Memory B cell (primary cell): ENCODE data around the gene NOB1.
"Not testable (repeated sequence)": the region's sequence is repeated elsewhere in the genome, so short reads cannot be mapped to it uniquely, and the experiment has no call there.

Experiments
- ATAC-seq: fragments of 150-1000 bp; cut with Tn5 transposase; 2 replicates; pipeline ENCODE4 v1.10.0; 2021; ENCODE audit warnings: low read depth, mild to moderate bottlenecking, moderate library complexity
- DNase-seq, 2 donors: peaks; one replicate each; pipeline ENCODE4 v3.0.0; 2022; ENCODE audit warnings: low spot score in 2 of 2
- H3K27ac Mint-ChIP-seq: one replicate; pipeline ENCODE4 v1.8.0; 2022; ENCODE audit warnings: mild to moderate bottlenecking, moderate library complexity, mixed read lengths
- H3K27me3 Mint-ChIP-seq: one replicate; pipeline ENCODE4 v1.8.0; 2022; ENCODE audit warnings: mixed read lengths
- H3K36me3 Mint-ChIP-seq: one replicate; pipeline ENCODE4 v1.8.0; 2022; ENCODE audit warnings: mild to moderate bottlenecking, mixed read lengths
- H3K4me1 Mint-ChIP-seq: one replicate; pipeline ENCODE4 v1.8.0; 2022; ENCODE audit warnings: mixed read lengths
- H3K4me3 Mint-ChIP-seq: one replicate; pipeline ENCODE4 v1.8.0; 2022; ENCODE audit warnings: mild to moderate bottlenecking, moderate library complexity, mixed read lengths
- H3K9me3 Mint-ChIP-seq: one replicate; pipeline ENCODE4 v1.8.0; 2022; ENCODE audit warnings: mixed read lengths

NOB1 gene

DNA sequence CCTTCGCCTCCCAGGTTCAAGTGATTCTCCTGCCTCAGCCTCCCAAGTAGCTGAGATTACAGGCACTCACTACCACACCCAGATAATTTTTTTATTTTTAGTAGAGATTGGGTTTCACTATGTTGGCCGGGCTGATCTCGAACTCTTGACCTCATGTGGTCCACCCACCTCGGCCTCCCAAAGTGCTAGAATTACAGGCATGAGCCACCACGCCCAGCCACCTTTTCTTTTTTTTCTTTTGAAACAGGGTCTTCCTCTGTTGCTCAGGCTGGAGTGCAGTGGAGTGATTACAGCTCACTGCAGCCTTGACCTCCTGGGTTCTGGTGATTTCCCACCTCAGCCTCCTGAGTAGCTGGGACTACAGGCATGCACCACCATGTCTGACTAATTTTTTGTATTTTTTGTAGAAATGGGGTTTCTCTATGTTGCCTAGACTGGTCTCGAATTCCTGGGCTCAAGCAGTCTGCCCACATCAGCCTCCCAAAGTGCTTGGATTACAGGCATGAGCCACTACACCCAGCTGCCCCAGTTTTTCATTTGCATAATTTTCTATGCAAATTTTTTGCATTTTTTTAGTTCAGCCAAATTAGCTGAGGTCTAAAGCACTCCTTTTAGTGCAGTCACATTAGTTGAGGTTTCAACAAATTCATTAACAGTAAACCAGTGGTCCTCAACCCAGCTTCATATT, 18.7 kb upstream of the NOB1 start:
- H3K27ac Mint-ChIP-seq, result peak overlapping the region; percentile 86
- H3K27me3 Mint-ChIP-seq, result no peaks in the 10 kb centered on the region
- peaks cover 6% of the 10 kb centered on the region for H3K9me3 Mint-ChIP-seq
- H3K4me1 Mint-ChIP-seq, result peaks cover 28% of the 10 kb centered on the region
- no peak for DNase-seq
- H3K36me3 Mint-ChIP-seq, result peaks cover 22% of the 10 kb centered on the region
- H3K4me3 Mint-ChIP-seq, result peak overlapping the region; percentile 69
- ATAC-seq, result peak; percentile 68

DNA sequence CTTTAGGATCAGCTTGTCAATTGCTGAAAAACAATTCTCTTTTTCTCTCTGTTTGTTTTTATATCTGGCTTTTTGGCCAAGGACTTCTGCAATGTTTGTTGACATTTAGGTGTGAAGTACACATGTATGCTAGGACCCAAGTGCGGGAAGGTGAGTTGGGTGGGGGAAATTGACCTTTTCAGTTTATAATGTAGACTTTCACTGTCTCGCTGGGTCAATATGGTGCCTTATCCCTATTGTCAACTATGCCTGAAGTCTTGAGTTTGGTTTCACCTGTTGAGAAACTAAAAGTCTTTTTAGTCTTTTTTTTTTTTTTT, 16.9 kb upstream of the NOB1 start:
- peaks cover 6% of the 10 kb centered on the region for H3K9me3 Mint-ChIP-seq

DNA sequence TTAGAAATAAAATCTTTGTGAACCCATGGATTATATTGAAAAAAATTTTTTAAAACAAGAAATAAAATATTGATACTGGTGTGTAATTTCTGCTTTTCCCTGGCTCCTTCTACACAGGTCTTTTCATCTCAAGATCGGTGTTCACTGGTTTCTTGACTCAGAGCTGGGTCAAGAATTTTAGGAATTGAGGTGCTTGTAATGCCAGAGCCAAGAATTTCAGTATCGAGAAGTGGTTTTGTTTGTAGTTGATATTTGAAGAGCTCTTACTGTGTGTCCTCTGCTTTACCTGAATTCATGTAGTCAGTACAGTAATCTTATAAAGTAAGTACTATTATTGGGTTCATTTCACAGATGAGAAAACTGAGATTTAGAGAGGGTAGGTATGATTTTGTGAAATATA, 14.7 kb upstream of the NOB1 start:
- Mint-ChIP-seq H3K4me3 (no peak overlapping the region), H3K9me3 (no peaks in the 10 kb centered on the region), H3K36me3 (peaks cover 13% of the 10 kb centered on the region), H3K27me3 (no peaks in the 10 kb centered on the region), H3K4me1 (peaks cover 39% of the 10 kb centered on the region), H3K27ac (no peak overlapping the region)
- ATAC-seq (no peak), DNase-seq (no peak)

More for the DNA sequence above, 16.9 kb upstream of the NOB1 start:
- H3K4me3 Mint-ChIP-seq, result no peak overlapping the region
- peaks cover 34% of the 10 kb centered on the region for H3K4me1 Mint-ChIP-seq
- peaks cover 20% of the 10 kb centered on the region for H3K36me3 Mint-ChIP-seq
- DNase-seq (no peak), ATAC-seq (no peak)
- no peaks in the 10 kb centered on the region for H3K27me3 Mint-ChIP-seq
- H3K27ac Mint-ChIP-seq, result peak overlapping the region; percentile 11

DNA sequence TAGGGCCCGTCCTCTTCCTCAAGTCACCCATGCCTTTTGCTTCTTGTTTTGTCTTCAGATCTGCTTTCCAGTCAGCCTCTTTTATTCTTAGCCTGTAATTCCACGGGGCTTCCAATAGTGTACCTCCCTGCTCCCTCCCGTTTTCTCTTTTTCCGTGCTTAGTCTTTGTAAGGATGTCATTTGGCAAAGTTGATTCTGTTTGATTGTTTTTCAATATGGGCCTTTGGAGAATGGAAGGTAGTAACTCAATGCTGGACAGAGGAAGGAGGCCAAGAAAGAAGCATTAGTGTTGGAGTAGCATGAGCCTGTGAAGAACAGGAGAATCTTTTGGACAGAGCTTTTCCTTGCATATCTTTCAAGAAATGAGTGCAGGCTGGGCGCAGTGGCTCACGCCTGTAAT, 13.9 kb upstream of the NOB1 start:
- Mint-ChIP-seq H3K36me3 (peaks cover 9% of the 10 kb centered on the region), H3K4me1 (peaks cover 35% of the 10 kb centered on the region), H3K4me3 (no peak overlapping the region), H3K27me3 (no peaks in the 10 kb centered on the region), H3K27ac (no peak overlapping the region), H3K9me3 (no peaks in the 10 kb centered on the region)
- DNase-seq (no peak), ATAC-seq (no peak)

DNA sequence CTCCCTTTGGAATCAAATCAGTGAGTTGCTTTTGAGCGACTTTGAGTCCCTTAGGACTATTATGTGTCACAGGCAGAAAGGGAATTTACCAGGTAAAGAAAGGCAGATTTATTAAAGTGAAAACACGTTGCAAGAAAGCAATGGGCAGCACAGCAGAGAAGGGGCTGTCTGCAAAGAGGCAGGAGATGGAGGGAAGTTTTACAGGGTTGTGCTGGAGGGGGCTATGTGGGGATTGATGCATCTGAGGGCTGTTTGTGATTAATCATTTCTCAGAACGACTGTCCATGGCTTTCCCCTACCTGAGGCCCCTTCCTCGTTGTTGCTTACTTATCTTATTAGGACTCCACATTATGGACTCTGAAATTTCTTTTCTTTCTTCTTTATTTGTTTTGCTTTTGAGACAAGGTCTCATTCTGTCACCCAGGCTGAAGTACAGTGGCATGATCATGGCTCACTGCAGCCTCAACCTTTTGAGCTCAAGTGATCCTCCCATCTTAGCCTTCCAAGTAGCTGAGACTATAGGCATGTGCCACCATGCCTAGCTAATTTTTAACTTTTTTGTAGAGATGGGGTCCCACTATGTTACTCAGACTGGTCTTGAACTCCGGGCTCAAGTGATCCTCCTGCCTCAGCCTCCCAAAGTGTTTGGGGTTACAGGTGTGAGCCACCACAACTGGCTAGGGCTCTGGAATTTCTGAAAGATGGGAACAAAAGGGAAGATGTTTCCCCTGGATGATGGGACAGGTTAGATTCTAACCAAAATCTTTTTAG, 12.9 kb upstream of the NOB1 start:
- DNase-seq, result no peak

DNA sequence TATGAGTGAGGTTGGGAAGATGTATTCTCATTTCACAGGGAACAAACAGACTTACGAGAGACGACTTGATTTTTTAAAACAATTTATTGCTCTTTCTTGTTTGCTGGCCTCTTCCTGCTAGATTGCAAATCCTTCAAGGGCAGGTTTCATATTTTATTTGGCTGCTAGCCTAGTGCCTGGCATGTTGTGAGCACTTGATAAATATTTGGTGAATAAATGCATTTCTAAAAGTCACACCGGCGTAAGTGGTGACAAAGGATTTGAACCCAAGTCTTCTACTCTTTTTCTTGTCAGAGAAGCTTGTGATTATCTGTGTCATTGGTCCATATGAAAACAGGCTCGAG, 8.8 kb upstream of the NOB1 start:
- Mint-ChIP-seq H3K36me3 (peaks cover 9% of the 10 kb centered on the region), H3K4me1 (peaks cover 24% of the 10 kb centered on the region), H3K27ac (peak overlapping the region; percentile 98), H3K4me3 (peak overlapping the region; percentile 88), H3K27me3 (no peaks in the 10 kb centered on the region), H3K9me3 (no peaks in the 10 kb centered on the region)
- ATAC-seq (no peak), DNase-seq (no peak)

More for the DNA sequence above, 12.9 kb upstream of the NOB1 start:
- peaks cover 9% of the 10 kb centered on the region for H3K36me3 Mint-ChIP-seq
- no peak for ATAC-seq
- H3K4me1 Mint-ChIP-seq, result peaks cover 35% of the 10 kb centered on the region
- H3K27ac Mint-ChIP-seq, result peak overlapping the region; percentile 38
- no peak overlapping the region for H3K4me3 Mint-ChIP-seq
- no peaks in the 10 kb centered on the region for H3K27me3 Mint-ChIP-seq
- no peaks in the 10 kb centered on the region for H3K9me3 Mint-ChIP-seq

DNA sequence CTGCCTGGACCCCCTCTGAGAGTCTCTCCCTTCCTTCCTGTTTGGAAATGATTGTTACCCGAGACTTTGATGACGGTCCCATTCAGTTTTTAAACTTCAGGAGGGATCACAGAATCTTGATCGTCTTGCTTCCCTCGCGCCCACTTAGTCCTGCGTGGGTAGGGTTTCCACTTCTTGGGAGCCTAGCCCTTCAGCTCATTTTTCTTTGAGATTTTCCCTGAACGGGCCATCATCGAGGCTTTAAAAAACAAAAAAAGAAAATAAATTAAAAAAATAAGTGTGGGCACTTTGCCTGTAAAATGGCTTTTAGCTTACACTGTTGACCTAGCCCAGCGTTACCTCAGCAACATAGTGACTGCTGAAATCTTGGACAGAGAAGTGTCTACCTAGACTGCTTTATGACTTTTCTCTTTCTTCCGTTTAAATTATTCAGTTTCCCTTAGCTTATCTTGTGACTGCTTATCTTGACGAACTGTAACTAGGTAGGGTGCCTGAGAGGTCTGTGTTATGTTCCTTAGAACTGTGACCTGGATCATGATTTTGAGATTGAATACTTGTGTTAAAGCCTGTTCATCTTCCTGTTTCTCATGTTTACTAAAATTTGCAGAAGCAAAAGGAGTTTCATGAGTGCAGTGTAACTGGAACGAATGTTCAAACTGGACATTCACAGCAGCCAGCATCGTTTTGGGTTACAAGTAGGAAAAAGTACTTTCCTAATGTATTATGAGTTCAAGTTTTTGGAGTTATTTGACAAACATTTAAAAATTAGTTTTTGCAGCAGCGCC, 8.3 kb upstream of the NOB1 start:
- DNase-seq (peak in 1 of 2 donors; percentile 44), ATAC-seq (peak; percentile 69)
- H3K4me1 Mint-ChIP-seq, result peaks cover 23% of the 10 kb centered on the region
- peaks cover 9% of the 10 kb centered on the region for H3K36me3 Mint-ChIP-seq
- H3K9me3 Mint-ChIP-seq, result no peaks in the 10 kb centered on the region
- no peaks in the 10 kb centered on the region for H3K27me3 Mint-ChIP-seq
- H3K27ac Mint-ChIP-seq, result peak overlapping the region; percentile 98
- H3K4me3 Mint-ChIP-seq, result peak overlapping the region; percentile 88

DNA sequence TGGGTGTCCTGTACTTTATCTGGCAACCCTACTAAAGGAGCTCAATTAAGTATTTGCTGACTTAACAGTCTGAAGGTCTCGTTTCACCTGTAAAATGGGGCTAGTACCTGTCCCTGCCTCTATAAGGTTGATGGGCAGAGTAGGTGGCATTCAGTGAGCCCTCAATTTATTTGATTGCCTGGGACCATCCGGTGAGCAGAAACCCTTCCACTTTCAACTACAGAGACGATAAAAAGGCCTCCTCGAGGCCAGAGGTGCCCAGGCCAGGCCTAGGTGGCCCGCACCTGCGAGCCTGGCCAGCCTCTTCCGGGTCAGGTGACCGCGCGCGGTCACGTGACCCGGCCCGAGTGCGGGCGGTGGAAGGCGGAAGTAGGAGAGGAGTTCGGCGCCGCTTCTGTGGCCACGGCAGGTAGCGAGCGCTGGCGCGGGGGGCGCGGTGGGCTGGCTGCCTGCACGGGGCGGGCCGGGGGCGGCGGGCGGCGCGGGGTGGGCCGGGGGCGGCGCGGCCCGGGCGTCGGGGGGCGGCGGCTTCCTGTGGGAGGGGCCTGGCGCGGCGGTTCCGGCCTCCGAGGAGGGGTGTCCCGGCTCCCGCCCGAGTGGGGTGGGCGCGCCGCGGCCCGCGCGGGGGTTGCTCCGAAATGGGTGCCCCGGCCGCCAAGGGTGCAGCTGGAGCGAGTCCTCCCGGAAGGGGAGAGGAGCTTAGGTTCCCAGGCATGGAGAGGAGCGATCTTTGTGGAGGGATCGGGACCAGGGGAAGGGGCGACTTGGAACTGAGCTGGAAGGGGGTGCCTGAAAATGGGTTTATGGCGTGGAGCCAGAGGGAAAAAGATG, 7.5 kb upstream of the NOB1 start, which contains the start of gene WWP2:
Gene WWP2 (plus strand): TSS at position 350 of the 831 bp plus-strand sequence. CDS start 24,679 bp downstream, outside the sequence.
- peaks cover 9% of the 10 kb centered on the region for H3K36me3 Mint-ChIP-seq
- peaks cover 16% of the 10 kb centered on the region for H3K4me1 Mint-ChIP-seq
- DNase-seq (peak; percentile 69 to 75), ATAC-seq (peak; percentile 76)
- H3K27ac Mint-ChIP-seq, result peak within 1 kb of the TSS; percentile 98
- no peaks in the 10 kb centered on the region for H3K9me3 Mint-ChIP-seq
- peak within 1 kb of the TSS; percentile 88 for H3K4me3 Mint-ChIP-seq
- no peaks in the 10 kb centered on the region for H3K27me3 Mint-ChIP-seq

DNA sequence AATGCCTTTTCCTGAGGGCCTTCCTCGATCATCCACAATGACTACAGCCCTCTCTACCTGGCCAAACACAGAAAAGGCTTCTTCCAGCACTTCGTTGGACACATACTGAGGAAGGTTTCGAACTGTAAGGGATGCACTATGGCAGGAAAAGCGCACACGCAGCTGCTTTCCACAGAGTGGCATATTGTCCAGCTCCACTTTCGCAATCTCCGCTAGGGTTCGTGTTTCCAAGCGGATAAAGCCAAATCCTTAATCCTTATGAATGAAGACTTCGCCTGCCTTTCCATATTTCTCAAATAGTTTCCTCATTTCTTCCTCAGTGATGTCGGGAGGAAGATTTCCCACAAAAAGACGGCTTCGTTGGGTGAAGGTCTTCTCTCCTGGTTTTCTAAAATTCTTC, 2.6 kb upstream of the NOB1 start:
- H3K36me3 Mint-ChIP-seq, DNase-seq, H3K27me3 Mint-ChIP-seq, H3K27ac Mint-ChIP-seq, H3K4me3 Mint-ChIP-seq, H3K9me3 Mint-ChIP-seq, ATAC-seq: not testable (repeated sequence)
- peaks cover 15% of the 10 kb centered on the region for H3K4me1 Mint-ChIP-seq

DNA sequence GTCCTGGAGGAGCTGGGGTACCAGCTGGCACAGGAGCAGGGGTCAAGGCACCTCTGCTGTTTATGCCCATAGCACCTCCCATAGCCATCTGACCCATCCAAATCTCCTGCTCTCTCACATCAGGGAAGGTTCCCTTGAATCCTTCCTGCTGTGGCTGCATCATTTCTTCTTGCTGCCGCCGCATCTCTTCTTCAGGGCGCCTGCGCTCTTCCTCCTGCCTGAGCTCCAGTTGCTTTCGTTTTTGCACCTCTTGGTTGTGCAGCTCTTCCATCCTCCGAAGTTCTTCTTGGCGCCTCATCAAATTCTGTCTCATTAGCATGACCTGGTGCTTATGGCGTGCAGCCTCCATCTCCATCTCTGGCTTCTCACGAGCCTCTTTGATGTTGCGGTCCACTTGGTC, 2.0 kb upstream of the NOB1 start:
- H3K4me3 Mint-ChIP-seq, result no peak overlapping the region
- no peaks in the 10 kb centered on the region for H3K27me3 Mint-ChIP-seq
- ATAC-seq, result no peak
- peak overlapping the region; percentile 42 for H3K27ac Mint-ChIP-seq
- H3K36me3 Mint-ChIP-seq, result peaks cover 4% of the 10 kb centered on the region
- H3K4me1 Mint-ChIP-seq, result peaks cover 15% of the 10 kb centered on the region
- no peak for DNase-seq
- H3K9me3 Mint-ChIP-seq, result no peaks in the 10 kb centered on the region

DNA sequence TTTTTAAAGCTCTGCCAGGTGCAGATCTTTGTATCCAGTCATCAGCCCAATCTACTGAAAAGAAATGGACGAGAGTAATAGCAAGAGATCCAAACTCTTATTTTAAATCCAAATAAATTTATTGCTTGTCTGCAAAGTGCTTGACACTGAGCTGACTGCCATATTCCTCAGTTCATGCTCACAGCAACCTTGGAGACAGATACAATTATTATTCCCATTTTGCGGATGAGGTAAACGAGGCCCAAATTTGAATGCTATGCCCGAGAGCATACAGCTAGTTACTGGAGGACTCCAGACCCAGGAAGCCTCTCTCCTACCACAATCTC, 620 bp downstream of the NOB1 start:
- Mint-ChIP-seq H3K27me3 (no peaks in the 10 kb centered on the region), H3K4me3 (peak overlapping the region; percentile 99), H3K27ac (peak overlapping the region; percentile 96), H3K4me1 (peaks cover 15% of the 10 kb centered on the region), H3K36me3 (peaks cover 6% of the 10 kb centered on the region), H3K9me3 (no peaks in the 10 kb centered on the region)
- DNase-seq (no peak), ATAC-seq (no peak)

DNA sequence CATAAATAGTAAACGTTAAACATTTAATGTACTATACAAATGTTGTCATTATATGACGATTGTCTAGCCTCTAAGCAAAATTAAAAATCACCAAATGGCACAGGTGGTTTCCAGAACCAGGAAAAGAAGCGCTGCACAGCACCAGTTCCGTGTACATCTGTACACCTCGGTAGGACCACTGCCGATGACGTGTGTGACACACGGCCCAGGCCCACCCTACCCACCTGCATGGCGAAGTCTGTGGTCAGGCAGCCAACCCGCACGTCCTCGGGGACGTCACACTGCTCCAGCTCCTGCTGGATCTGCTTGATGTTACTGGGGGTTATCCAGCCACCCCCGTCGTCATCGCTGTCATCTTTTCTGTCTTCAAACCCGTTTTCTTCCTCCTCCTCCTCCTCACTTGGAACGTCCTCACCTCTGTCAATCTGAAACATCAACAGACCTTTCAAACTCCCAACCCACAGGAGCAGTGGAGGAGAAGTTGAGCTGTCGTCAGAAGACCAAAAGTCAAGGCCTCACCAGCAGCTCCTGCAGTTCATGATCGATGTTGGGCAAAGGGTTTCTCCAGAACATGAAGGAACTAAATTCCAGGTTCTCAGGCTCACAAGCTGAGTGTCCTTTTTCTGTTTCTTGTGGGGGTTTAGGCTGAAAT, 5.9 kb downstream of the NOB1 start:
- Mint-ChIP-seq H3K4me3 (no peak overlapping the region), H3K27ac (peak overlapping the region; percentile 45), H3K27me3 (no peaks in the 10 kb centered on the region), H3K4me1 (peaks cover 10% of the 10 kb centered on the region), H3K36me3 (peaks cover 21% of the 10 kb centered on the region), H3K9me3 (no peaks in the 10 kb centered on the region)
- DNase-seq, result no peak
- no peak for ATAC-seq

DNA sequence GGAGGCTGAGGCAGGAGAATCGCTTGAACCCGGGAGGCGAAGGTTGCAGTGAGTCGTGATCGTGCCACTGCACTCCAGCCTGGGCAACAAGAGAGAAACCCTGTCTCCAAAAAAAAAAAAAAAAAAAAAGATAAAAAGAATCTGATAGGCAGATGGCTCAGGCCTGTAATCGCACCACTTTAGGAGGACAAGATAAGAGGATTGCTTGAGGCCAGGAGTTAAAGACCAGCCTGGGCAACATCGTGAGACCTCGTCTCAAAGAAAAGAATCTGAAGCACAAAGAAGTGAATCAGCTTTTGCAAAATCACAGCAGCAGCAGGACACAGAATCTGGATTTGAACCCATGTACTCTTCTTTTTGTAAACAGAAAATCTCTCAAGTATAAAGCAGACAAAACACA, 7.6 kb downstream of the NOB1 start:
- H3K27ac Mint-ChIP-seq, result no peak overlapping the region
- no peak for DNase-seq
- no peak overlapping the region for H3K4me3 Mint-ChIP-seq
- H3K4me1 Mint-ChIP-seq, result peaks cover under 1% of the 10 kb centered on the region
- no peaks in the 10 kb centered on the region for H3K27me3 Mint-ChIP-seq
- H3K9me3 Mint-ChIP-seq, result no peaks in the 10 kb centered on the region
- H3K36me3 Mint-ChIP-seq, result peaks cover 27% of the 10 kb centered on the region
- ATAC-seq, result no peak
